Calu3 (cell line): ENCODE data around the gene ARHGAP12. TPM values are rescaled to one million over a fixed set of nuclear protein-coding genes. Genes with fewer than 3 reads are reported as not detected.

Experiments used
- BruUV-seq: library from RNA; stranded (reverse); fragments of 400-500 nt; replicated peaks from 2 replicates; lab custom pipeline; 2021; lab: Mats Ljungman, UMichigan
- CTCF ChIA-PET: fragments of 300-600 bp; sonication (Branson Sonifier 250); formaldehyde crosslinking; loops from one replicate; lab custom pipeline; 2022; ENCODE audit warnings: antibody characterized with exemption; lab: Charles Lee
- DNase-seq: peaks from one replicate; pipeline ENCODE4 v3.0.0; 2022
- H3K27ac Mint-ChIP-seq: one replicate; pipeline ENCODE4 v1.8.0; 2022; ENCODE audit warnings: mixed read lengths; ENCODE audit not compliant: unreplicated experiment
- H3K27me3 Mint-ChIP-seq: one replicate; pipeline ENCODE4 v1.8.0; 2022; ENCODE audit warnings: mixed read lengths; ENCODE audit not compliant: unreplicated experiment
- H3K36me3 Mint-ChIP-seq: one replicate; pipeline ENCODE4 v1.8.0; 2022; ENCODE audit warnings: mild to moderate bottlenecking, moderate library complexity, mixed read lengths; ENCODE audit not compliant: insufficient read depth, unreplicated experiment
- H3K4me1 Mint-ChIP-seq: one replicate; pipeline ENCODE4 v1.8.0; 2022; ENCODE audit warnings: mild to moderate bottlenecking, low read depth, mixed read lengths; ENCODE audit not compliant: unreplicated experiment
- H3K4me3 Mint-ChIP-seq: one replicate; pipeline ENCODE4 v1.8.0; 2022; ENCODE audit warnings: mild to moderate bottlenecking, low read depth, moderate library complexity, mixed read lengths; ENCODE audit not compliant: unreplicated experiment
- H3K9me3 Mint-ChIP-seq: one replicate; pipeline ENCODE4 v1.8.0; 2022; ENCODE audit warnings: low read depth, mixed read lengths; ENCODE audit not compliant: unreplicated experiment
- CTCF ChIP-seq: fragments of 200-600 bp; IDR thresholded peaks from one replicate; pipeline ENCODE4 v1.8.0; 2022; ENCODE audit warnings: antibody characterized with exemption; ENCODE audit not compliant: unreplicated experiment
- intact Hi-C: fragments of 100-400 bp; cut with micrococcal nuclease; formaldehyde crosslinking; loops from one replicate; pipeline ENCODE4 v1.10.0; 2022; ENCODE audit not compliant: unreplicated experiment
- total RNA-seq: library from RNA; stranded (reverse); gene quantifications from 2 replicates; pipeline ENCODE4 v1.2.3, GENCODE V29; 2022

Gene ARHGAP12
- total RNA-seq, 1 experiment from 2014 or later = 56.0 TPM

GRCh38 chr10:31838709-31839108 lies 89.9 kb downstream of the ARHGAP12 start:
- H3K27me3 Mint-ChIP-seq = no peaks in the 10 kb centered on the region
- BruUV-seq = no TSS peak
- TF ChIP-seq CTCF = no peak
- no peak overlapping the region for H3K4me3 Mint-ChIP-seq
- H3K27ac Mint-ChIP-seq = no peak overlapping the region
- intact Hi-C loops = loop anchor here (5.0 kb wide), 1 partner anchor 169 kb away; no protein-coding TSS in a partner anchor
- H3K9me3 Mint-ChIP-seq = no peaks in the 10 kb centered on the region
- H3K36me3 Mint-ChIP-seq = peaks cover 17% of the 10 kb centered on the region
- H3K4me1 Mint-ChIP-seq = peaks cover 6% of the 10 kb centered on the region
- no peak for DNase-seq
- CTCF ChIA-PET = interaction anchor here (0.5 to 0.7 kb wide), 2 partner anchors 220 to 377 kb away, joined by 3 to 4 read pairs; no protein-coding TSS in a partner anchor

- CTCF ChIA-PET = no interaction called here
- no peak for DNase-seq
- peaks cover 6% of the 10 kb centered on the region for H3K4me1 Mint-ChIP-seq
- no TSS peak for BruUV-seq
- no peaks in the 10 kb centered on the region for H3K9me3 Mint-ChIP-seq
- H3K4me3 Mint-ChIP-seq = no peak overlapping the region
- intact Hi-C loops = loop anchor here (5.0 kb wide), 1 partner anchor 169 kb away; no protein-coding TSS in a partner anchor
- H3K27me3 Mint-ChIP-seq = no peaks in the 10 kb centered on the region
- no peak overlapping the region for H3K27ac Mint-ChIP-seq
- TF ChIP-seq CTCF = no peak
- peaks cover 17% of the 10 kb centered on the region for H3K36me3 Mint-ChIP-seq
These were observed 90.6 kb downstream of the ARHGAP12 start for GRCh38 chr10:31838065-31838464.

- Mint-ChIP-seq H3K36me3 (peaks cover 17% of the 10 kb centered on the region), H3K27ac (peak overlapping the region; percentile 60), H3K9me3 (no peaks in the 10 kb centered on the region), H3K4me3 (no peak overlapping the region), H3K27me3 (no peaks in the 10 kb centered on the region), H3K4me1 (peaks cover 6% of the 10 kb centered on the region)
- TF ChIP-seq CTCF = peak; percentile 74
- BruUV-seq = no TSS peak
- peak; percentile 33 for DNase-seq
- CTCF ChIA-PET = no interaction called here
- intact Hi-C loops = loop anchor here (2.0 to 5.0 kb wide), 2 partner anchors 110 to 171 kb away; no protein-coding TSS in a partner anchor
These were observed 91.8 kb downstream of the ARHGAP12 start for GRCh38 chr10:31836569-31837406.

- BruUV-seq = no TSS peak
- Mint-ChIP-seq H3K27ac (no peak overlapping the region), H3K9me3 (no peaks in the 10 kb centered on the region), H3K36me3 (peaks cover 18% of the 10 kb centered on the region), H3K27me3 (no peaks in the 10 kb centered on the region), H3K4me1 (peaks cover 14% of the 10 kb centered on the region), H3K4me3 (no peak overlapping the region)
- intact Hi-C loops = no loop called here
- no peak for DNase-seq
- CTCF ChIA-PET = no interaction called here
- no peak for TF ChIP-seq CTCF
These were observed 94.9 kb downstream of the ARHGAP12 start for GRCh38 chr10:31833753-31834152.
